GM12874 (cell line): ENCODE data around the gene CALD1.

ENCODE experiments used
- CTCF ChIP-seq: IDR thresholded peaks from 2 replicates; pipeline ENCODE4 v1.5.1; 2011; ENCODE audit warnings: low read depth, mild to moderate bottlenecking, control low read depth, low read length, moderate library complexity; ENCODE audit not compliant: insufficient read depth

Gene CALD1

GRCh38 chr7:134839298-134839697 is 59.9 kb downstream of the CALD1 start:
- no peak for TF ChIP-seq CTCF

GRCh38 chr7:134842062-134842461 is 62.6 kb downstream of the CALD1 start:
- TF ChIP-seq CTCF, result no peak

- TF ChIP-seq CTCF, result no peak
Observed at GRCh38 chr7:134842886-134843430, 63.5 kb downstream of the CALD1 start.

- TF ChIP-seq CTCF, result no peak
Observed at GRCh38 chr7:134844200-134844599, 64.8 kb downstream of the CALD1 start.

GRCh38 chr7:134845461-134845860 is 66.0 kb downstream of the CALD1 start:
- peak; percentile 44 for TF ChIP-seq CTCF

GRCh38 chr7:134847851-134848588 is 68.6 kb downstream of the CALD1 start:
- no peak for TF ChIP-seq CTCF

GRCh38 chr7:134850066-134850465 is 70.6 kb downstream of the CALD1 start:
- TF ChIP-seq CTCF, result no peak
